NOMO-1 treated with DMSO at 0.1 percent for 48 hours (cell line): Measurements from ENCODE around the gene AMOTL1.
"Not testable (repeated sequence)": the region's sequence is repeated elsewhere in the genome, so short reads cannot be mapped to it uniquely, and the experiment has no call there.

ENCODE experiments used
- DNase-seq: peaks from one replicate; lab custom pipeline; 2025; ENCODE audit not compliant: unreplicated experiment; lab: John Stamatoyannopoulos, UW

The AMOTL1 gene

DNA sequence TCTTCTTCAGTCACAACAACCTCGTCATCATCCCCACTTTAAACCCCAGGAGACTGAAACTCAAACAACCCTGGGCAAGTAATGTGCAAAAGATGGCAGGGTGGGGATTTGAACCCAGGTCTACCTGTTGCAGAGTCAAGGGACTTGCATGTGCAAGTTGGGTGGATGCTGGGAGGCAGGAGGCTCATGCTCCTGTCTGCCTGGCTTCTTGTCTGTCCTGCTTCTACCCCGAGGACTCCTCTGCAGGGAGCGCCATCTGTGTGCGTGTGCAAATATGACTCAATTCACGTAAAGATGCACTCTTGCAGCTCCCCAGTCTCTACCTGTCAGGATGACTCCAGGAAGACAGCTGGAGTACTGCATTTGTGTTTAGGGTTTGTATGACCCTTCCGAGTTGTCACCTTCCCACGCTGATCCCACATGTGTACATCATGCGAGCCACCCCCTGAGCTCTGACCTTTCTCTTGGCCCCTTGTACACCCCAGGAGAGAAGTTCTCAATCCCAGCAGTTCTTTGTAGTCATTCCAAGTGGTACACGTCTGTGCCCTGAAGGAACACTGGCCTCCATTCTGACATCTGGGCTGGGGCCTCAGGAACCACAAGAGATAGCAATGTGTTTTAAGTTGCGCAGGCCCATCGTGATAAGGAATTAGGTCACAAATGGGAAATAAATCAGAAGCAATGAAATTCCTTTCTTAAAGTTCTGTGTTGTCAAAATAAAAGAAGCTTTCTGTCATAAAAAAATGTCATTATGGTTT, 109.5 kb downstream of the AMOTL1 start:
- no peak for DNase-seq

DNA sequence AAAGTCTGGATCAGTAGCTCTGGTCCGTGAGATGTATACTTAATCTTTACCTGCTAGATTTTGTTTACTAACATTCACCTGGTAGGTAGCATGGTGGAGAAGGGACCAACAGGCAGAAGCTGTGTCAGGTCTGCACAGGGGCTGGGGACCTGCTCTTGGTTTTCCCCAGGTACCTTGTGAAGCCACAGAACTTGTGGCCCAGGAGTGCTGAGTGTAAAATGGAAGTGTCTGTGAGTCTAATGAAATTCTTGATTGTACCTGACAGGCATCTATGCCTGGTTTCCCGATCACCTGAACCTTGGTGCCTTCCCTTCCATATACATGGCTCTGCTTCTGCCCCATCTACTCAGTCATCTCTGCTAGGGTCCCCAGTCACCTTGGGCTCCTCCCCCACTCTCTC, 110.8 kb downstream of the AMOTL1 start:
- DNase-seq, result no peak

DNA sequence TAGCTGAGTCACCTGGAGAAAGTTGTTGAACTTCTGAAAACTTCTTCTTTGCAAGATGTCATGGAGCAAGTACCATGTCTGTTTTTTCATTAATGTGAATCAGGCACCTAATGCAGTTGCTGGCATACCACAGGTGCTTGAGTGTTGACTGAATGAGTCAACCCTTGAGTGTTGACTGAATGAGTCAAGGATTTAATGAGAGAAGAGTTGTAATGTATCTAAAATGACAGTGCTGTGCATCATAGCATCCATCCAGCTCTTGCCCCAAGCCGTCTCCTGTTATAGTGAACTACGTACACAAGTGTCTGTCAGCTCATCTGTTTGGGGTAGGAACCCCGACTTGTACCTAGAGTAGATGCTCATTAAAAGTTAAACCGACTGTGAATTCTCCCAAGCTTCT, 112.1 kb downstream of the AMOTL1 start:
- no peak for DNase-seq

DNA sequence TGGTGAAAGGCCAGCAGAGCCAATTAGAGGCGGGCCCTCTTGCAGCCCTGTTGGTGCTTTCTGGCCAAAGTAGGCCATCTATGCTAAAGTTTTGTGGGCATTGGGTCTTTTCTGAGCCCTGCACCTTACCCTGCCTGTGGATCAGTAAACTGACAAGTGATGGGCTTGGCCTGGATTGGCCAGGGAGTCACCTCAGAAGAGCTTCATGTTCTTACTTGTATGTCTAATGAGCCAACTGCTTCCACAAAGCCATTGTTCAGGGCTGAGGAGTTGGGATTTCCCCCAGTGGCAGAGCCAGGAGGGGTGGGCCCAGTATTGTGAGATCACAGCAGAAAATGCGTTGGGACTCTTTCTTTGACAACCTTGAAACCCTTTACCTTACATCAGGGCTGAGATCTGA, 114.8 kb downstream of the AMOTL1 start:
- DNase-seq, result no peak

DNA sequence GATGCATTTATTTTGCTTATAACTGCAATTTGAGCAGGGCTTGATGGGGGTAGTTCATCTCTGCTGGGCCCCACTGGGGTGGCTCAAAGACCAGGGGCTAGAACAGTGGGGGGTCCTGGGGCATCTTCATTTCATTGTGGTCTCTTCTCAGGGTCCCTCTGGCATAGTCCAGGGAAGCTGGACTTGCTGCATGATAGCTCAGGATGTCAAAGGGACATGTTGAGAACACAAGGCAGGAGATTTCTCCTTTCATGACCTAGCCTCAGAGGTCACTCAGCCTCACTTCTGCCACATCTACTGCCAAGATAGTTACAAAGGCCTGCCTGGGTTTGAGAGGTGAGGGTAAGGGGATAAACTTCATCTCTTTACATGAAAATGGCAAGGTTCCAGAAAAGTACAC, 115.7 kb downstream of the AMOTL1 start:
- DNase-seq, result no peak

DNA sequence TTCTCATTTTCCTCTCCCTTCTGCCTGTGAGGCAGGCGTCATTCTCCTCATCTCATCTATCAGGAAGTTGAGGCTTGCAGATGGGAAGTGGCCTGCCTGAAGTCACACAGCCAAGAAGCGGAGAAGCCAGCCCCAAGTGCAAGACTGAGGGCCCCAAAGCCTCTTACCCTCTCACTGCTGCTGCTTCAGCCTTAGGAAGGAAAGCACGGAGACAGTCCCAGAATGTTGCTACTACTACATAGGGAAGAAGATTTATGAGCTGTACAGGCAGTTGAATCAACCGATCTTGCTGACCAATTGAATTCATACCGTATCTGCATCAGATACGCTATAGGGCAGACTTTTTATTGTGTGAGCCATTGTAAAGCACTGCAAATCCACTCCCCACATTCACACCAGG, 116.2 kb downstream of the AMOTL1 start:
- DNase-seq, result no peak

DNA sequence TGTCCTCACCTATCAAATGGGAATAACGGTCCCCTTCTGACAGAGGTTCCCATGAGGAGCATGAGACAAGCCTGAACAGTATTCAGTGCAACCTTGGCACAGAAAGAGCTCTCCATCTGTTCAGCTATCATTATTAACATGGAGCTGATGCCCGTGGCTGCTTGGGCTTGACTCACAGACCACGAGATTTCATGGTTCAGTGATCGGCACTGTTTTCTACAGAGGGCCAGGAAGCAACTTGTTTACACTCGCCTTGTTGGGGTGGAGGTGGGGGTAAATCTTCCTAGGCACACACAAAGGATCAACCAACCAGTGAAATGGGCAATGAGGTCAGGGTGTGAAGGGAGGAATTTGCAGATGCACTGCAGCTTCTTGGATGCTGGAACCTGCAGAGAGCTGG, 117.0 kb downstream of the AMOTL1 start:
- no peak for DNase-seq

DNA sequence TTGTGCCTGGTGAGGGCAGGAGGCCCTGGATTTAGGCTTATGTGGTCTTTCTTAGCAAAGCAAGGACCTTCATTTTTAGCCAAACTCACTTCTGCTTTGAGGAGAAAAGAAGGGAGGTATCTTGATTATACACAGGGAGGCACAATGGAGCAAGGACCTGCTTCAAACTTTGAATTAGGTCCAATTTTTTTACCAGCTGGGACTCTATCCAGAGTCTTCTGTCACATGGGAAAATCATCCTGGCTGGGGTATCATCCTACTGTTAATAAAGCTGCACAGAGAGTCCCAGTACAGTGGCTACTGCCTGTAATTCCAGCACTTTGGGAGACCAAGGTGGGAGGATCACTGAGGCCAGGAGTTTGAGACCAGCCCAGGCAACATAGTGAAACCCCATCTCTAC, 117.4 kb downstream of the AMOTL1 start:
- no peak for DNase-seq

DNA sequence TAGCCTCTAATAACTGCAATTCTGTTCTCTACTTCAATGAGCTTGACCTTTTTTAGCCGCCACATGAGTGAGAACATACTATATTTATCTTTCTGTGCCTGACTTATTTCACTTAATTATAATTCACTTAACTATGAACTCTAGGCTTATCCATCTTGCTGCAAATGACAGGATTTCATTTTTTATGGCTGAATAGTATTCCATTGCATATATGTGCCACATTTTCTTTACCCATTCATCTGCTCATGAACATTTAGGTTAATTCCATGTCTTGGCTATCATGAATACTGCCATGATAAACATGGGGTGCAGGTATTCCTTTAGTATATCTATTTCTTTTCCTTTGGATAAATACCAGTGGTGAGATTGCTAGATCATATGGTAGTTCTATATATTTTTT, 120.0 kb downstream of the AMOTL1 start:
- DNase-seq, result no peak

DNA sequence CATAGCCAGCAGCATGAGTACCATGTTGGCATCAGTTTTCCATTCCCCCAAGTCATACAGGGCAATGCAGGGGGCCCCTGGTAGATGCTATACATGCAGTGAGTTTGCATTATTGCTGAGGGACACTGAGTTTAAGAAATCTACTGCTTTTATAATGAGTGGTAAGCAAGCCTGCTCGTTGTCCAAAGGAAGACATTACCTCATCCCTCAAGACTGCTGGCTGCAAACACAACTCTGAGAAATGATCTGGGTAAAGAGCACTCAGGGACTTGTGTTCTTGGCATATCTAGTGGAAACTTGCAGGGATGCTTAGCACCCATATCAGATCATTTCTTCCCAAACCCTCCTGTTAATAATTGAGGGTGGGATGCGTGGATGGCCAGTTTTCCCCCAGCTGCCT, 127.3 kb downstream of the AMOTL1 start:
- DNase-seq, result no peak

DNA sequence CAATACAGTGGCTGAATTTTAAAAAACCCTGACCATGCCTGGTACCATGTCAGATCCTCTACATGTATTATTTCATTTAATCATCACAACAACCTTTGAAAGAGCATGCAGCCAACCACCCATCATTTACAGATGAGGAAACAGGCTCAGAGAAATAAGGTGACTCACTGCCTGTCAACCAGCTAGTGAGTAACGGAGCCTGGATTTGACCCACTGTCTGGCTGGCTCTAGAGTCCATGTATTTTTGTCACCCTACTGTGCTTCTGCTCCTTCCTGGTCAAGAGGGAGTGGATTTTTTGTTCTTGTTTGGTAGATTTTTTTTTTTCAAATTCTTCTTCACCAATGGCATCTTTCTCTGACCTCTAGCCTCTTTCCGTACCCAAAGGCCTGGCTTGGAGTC, 127.8 kb downstream of the AMOTL1 start:
- no peak for DNase-seq

DNA sequence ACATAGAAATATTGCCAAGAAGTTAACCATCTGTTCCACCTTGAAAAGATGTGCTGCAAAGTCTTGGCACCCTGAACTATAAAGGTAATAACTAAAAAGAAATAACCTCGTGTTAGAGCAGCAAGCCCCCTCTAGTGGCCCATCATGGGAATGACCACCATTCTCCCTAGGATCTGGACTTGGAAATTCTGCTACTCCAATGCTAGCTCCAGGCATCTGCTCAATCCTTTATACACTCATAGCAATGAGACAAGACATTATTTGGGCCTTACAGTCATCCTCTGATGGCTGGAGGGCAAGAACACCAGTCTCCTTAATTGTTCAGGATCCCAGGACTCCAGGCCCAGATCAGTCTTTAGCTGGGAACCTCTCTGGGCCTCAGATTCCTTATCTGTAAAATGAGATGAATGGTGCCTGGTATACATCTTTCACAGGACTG, 129.2 kb downstream of the AMOTL1 start:
- peak; percentile 8 for DNase-seq

DNA sequence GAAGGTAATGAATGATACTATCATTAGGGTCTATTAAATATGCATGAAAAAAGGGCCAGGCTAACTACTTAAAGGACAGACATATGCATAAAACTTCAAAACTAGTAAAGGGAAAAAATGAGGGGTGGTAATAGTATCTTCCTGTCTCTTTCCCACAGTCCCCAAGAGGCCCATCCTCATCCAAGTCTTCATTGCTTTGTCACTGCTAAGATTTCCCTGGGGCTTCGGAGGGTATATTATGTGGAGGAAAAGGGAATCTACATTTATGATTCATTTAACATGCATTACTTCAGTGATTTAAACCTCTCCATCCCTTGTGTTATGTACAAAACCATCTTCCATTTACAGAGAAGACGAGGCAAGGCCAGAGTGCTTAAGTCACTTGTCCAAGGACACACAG, 139.1 kb downstream of the AMOTL1 start:
- no peak for DNase-seq

DNA sequence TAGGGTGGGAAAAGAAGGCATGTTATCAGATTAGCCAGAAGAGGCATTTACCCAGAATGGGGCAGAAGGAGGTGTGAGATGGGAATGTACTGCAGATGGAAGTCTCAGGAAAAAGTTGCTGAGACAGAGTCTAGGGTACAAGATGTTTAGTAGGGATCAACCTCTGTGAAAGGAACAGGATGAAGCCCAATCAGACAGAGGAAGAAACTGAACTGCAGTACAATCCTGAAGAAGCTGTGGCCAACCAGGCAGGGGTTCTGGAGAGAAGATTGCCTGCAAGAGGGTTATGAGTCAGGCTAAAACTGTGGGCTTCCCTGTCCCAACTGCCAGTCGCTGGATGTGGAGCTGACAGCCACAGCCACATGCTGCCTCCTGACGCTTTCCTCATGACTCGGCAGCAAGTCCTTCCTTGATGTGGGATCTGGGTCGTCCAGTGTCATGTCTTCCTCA, 141.2 kb downstream of the AMOTL1 start:
- DNase-seq, result no peak

DNA sequence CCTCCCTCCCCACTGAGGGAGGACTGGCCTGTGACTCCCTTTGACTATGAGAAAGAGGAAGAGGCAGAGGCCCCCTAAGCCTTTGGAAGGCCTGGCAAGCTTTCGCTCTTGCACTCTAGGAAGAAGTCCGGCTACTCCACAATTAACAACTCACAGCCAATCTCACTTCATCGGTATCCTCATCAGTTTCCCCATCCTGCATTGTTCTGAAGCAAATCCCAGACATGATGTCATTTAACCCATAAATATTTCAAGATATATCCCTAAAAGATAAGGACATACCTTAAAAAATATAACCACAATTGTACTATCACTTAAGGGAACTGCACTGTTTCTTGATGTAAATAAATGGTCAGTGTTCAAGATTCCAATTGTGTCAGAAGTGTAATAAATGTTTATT, 142.1 kb downstream of the AMOTL1 start:
- no peak for DNase-seq

DNA sequence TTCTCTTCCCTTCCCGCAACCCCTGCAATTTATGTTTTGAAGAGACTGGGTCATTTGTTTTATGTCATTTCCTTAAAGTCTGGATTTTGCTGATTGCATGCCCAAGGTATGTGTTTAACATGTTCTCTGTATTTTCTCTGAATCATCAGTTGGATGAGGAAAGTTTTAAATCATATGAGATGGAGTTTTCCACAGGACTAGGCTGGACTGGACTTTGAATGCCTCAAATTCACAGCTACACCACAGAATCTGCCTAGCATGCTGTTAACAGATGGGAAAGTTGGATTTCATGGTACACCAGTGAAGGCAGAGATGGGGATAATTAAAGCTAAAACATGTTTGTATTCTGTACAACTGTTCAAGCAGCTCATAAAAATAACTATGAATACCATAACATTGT, 142.6 kb downstream of the AMOTL1 start:
- no peak for DNase-seq

DNA sequence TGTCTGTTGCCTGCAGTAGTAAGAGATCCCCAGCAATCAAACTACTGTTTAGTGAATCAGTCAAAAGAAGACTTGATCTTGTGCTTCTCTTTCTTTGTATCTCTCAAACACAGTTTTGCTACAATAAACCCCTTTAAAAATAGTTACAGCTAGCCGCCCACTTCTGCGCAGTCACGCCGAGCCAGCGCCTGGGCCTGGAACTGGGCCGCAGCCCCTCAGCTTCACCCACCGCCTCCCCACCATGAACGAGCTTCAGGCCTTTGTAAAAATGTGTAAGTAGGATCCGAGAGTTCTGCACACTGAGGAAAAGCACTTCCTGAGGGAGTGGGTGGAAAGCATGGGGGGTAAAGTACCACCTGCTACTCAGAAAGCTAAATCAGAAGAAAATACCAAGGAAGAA, 144.7 kb downstream of the AMOTL1 start:
- no peak for DNase-seq

DNA sequence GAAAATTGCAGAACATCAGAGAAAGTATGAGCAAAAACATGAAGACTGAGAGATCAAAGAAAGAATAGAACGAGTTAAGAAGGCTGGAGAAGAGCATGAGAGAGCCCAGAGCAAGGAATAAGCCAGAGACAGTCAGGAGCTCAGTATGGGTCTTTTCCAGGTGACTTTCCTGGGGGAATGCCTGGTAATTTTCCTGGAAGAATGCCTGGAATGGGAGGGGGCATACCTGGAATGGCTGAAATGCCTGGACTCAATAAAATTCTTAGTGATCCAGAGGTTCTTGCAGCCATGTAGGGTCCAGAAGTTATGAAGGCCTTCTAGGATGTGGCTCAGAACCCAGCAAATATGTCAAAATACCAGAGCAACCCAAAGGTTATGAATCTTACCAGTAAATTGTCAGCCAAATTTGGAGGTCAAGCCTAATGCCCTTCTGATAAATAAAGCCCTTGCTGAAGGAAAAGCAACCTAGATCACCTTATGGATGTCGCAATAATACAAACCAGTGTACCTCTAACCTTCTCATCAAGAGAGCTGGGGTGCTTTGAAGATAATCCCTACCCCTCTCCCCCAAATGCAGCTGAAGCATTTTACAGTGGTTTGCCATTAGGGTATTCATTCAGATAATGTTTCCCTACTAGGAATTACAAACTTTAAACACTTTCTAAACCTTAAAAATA, 145.7 kb downstream of the AMOTL1 start:
- DNase-seq, result not testable (repeated sequence)

DNA sequence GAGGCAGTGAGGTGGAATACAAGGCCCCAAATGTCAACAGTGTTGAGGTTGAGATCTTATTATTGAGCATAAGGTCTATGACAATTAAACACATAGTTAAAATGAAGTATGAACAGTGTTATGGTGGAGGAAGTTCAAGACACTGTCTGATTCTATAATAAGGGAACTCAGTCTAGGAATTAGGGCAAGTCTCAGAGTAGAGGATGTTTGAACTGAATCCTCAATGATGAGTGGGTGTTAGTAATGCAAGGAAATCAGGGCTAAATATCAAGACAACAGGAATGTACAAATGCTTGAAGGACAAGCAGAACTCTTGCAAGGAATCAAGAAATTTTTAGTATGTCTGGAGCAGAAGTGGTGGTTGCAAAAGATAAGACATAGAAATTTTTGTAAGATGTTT, 152.2 kb downstream of the AMOTL1 start:
- DNase-seq, result no peak

DNA sequence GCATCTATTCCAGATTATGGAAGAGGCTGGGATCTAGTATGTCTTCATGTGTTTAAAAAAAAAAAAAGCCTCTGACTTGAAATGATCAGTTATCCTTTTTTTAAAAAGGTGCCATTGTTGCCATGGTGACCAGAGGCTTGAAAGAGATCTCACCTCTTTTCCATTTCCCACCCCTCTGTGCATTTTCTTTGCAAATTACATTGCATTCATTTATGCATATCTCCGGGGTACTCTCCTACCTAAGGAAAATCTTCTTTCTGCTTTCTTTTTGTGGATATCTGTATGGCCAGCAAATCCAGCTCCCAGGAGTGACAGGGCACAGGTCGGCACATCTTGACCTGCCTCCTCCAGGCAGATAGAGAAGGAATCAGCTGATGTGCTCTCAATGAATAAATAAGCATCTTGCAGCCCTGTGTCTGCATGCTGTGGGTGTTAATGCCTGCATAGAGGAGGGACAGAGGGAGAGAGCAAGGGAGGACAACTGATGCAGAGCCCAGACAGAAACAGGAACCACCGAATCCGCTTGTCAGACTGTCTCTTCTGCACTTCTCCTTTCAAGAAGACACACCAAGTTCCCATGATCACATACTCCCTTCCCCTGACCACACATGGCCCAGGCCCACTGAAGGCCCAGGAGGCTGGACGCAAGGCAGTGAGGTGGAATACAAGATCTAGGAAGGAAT, 154.3 kb downstream of the AMOTL1 start:
- DNase-seq, result peak; percentile 48

DNA sequence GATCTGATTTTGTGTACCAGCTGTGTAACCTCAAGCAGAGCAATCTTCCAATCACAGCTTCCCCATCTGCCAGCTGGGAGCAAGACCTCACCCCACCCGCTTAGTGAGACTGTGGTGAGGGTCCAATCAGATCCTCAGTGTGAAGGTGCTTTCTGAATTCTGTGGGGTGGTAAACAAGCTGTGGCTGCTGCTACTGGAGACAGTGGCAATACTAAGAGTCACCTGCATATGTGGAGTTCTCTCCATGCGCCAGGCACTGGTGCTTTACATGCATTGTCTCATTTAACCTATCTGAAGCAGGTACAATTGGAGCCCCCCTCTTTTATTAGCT, 154.8 kb downstream of the AMOTL1 start:
- DNase-seq, result no peak

DNA sequence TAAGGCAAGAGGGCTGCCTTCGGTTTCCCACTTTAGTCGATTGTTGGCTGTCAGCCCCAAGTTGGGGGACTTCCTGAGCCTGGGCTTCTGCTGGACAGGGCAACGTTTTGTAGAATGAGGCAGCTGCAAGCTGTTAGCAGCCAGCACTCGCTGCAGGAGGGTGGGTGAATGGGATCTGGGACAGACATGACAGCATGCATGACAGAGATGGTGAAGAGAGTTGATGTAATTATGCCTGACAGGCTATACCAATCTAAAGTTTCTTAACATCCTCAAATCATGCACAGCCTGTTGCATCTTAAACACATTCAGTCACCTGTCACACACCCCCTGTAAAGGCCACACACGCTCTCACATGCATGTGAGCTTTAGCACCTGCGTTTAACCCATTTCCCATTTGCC, 156.0 kb downstream of the AMOTL1 start:
- DNase-seq, result no peak
